Loucy (cell line): ENCODE data around the gene DUSP9.

Experiments
- CTCF ChIP-seq: fragments of 200-600 bp; sonication (generic); conservative IDR thresholded peaks from 2 replicates; pipeline ENCODE4 v1.5.1; 2014; ENCODE audit warnings: mild to moderate bottlenecking, antibody characterized with exemption, low read length
- EZH2phosphoT487 ChIP-seq: fragments of 200-600 bp; IDR thresholded peaks from 2 replicates; pipeline ENCODE4 v1.6.1; 2018; ENCODE audit warnings: antibody characterized with exemption, mild to moderate bottlenecking, moderate library complexity, borderline replicate concordance

- TF ChIP-seq CTCF (no peak), EZH2phosphoT487 (no peak)
These were observed 8.4 kb upstream of the DUSP9 start for GRCh38 chrX:153638436-153639176.
